Measurements from ENCODE around the gene C9orf153. TPM values are rescaled to one million over a fixed set of nuclear protein-coding genes. Genes with fewer than 3 reads are reported as not detected.

The C9orf153 gene
- total RNA-seq, 1 donor: 0.81 TPM

GRCh38 chr9:86272221-86272620 is 12.8 kb upstream of the C9orf153 start:
- DNase-seq (ENCODE audit: low read depth in 2 of 3, low spot score in 2 of 3): no peak

GRCh38 chr9:86263876-86264275 is 4.4 kb upstream of the C9orf153 start:
- DNase-seq (ENCODE audit: low read depth in 2 of 3, low spot score in 2 of 3): no peak

- DNase-seq (ENCODE audit: low read depth in 2 of 3, low spot score in 2 of 3): no peak
Observed at GRCh38 chr9:86262492-86262891, 3.0 kb upstream of the C9orf153 start.

DNA sequence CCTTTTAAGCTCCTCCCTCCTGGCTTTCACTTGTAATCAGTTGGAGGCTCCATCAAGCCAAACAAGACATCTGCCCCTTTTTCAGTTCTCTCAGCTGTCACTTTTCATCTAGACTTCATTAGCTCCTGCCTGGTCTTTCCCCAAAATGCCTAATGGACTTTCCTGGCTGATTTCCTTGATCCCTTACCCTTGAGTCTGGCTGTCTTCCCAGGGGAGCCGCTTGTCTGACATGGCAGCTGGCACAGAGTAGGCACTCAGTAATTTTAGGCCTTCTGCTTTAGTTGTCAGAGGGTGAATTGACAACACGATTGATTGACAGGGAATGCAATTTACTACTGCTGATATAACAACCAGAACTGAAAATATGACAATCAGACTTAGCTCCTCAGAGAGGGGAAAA is 2.1 kb downstream of the C9orf153 start:
- DNase-seq (ENCODE audit: low read depth in 2 of 3, low spot score in 2 of 3): no peak

- DNase-seq (ENCODE audit: low read depth in 2 of 3, low spot score in 2 of 3): no peak
Observed at GRCh38 chr9:86256653-86257052, 2.8 kb downstream of the C9orf153 start.

GRCh38 chr9:86253577-86253976 is 5.9 kb downstream of the C9orf153 start:
- no peak for DNase-seq (ENCODE audit: low read depth in 2 of 3, low spot score in 2 of 3)

DNA sequence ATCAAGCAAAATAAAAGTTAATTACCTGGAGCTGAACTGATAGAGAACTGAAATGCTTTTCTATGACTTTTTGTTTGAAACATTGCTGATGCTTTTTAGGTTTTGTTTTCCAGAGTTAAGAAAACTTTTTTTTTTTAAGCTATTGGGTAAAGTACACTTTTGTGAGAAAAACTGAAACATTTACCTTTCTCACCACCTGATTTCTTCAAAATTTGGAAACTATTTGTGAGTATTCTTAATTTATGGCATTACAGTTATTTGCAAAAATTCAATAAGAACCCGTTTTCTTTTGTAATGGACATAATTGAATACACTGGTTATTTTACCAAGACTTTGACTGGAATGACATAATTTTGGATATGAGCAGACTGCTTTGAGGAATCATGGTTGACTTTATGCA is 6.6 kb downstream of the C9orf153 start:
- DNase-seq (ENCODE audit: low read depth in 2 of 3, low spot score in 2 of 3): peak in 1 of 3 donors; percentile 6

DNA sequence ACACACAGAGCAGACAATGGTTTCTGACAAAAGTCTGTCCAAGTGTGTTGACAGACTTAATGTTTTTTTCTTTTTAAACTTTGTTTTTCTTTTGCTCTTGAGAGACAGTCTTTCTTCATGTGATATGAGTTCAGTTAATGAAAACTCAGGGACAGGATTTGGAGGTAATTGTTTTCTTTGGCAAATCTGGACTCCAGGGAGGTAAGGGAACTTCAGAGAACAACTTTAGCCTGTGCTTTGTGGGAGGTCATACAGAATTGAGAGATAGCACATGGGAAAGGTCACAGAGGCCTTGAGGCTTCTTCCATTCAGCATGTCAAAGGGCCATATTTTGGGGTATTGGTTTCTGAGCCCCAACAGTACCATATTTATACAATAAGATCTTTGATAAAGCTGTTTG is 9.3 kb downstream of the C9orf153 start:
- DNase-seq (ENCODE audit: low read depth in 2 of 3, low spot score in 2 of 3): no peak

- DNase-seq (ENCODE audit: low read depth in 2 of 3, low spot score in 2 of 3): no peak
Observed at GRCh38 chr9:86248746-86249145, 10.7 kb downstream of the C9orf153 start.

- DNase-seq (ENCODE audit: low read depth in 2 of 3, low spot score in 2 of 3): no peak
Observed at GRCh38 chr9:86246752-86247161, 12.7 kb downstream of the C9orf153 start.

- no peak for DNase-seq (ENCODE audit: low read depth in 2 of 3, low spot score in 2 of 3)
Observed at GRCh38 chr9:86242071-86242470, 17.4 kb downstream of the C9orf153 start.

GRCh38 chr9:86241216-86241615 is 18.2 kb downstream of the C9orf153 start:
- no peak for DNase-seq (ENCODE audit: low read depth in 2 of 3, low spot score in 2 of 3)

GRCh38 chr9:86238861-86239770 is 20.3 kb downstream of the C9orf153 start:
- DNase-seq (ENCODE audit: low read depth in 2 of 3, low spot score in 2 of 3): peak in 1 of 3 donors; percentile 19

- no peak for DNase-seq (ENCODE audit: low read depth in 2 of 3, low spot score in 2 of 3)
Observed at GRCh38 chr9:86230858-86231257, 28.6 kb downstream of the C9orf153 start.

DNA sequence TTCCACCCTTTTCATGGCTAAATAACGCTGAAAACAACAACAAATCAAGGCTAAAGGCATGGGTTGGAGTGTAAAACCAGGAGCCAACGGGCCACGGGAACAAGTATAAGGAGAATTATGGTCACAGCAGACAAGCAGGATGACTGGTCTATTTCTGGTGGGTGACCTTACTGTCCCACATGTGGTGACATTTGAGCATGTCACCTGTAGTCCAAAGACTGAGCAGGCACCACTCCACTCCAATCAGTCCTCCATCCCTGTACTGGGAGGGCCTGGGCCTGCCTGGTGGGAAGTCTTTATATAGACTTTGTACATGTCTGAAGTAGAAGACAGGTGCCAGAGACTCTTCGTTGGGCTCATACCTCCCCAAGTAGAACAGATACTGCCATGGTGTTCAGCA is 36.8 kb downstream of the C9orf153 start:
- DNase-seq (ENCODE audit: low read depth in 2 of 3, low spot score in 2 of 3): no peak

DNA sequence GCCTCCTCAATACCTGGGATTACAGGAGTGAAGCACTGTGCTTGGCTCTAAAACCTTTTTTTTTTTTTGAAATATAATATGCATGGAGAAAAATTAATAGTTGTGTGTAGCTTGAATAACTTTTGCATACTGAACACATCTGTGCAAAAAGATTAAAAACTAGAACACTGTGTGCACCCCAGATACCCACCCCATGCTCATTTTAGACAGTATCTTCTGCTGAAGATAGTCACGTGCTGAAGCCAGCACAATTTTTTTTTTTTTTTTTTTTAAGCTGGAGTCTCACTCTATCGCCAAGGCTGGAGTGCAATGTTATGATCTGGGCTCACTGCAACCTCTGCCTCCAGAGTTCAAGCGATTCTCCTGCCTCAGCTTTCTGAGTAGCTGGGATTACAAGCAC is 39.9 kb downstream of the C9orf153 start:
- DNase-seq (ENCODE audit: low read depth in 2 of 3, low spot score in 2 of 3): no peak

- DNase-seq (ENCODE audit: low read depth in 2 of 3, low spot score in 2 of 3): no peak
Observed at GRCh38 chr9:86217076-86217755, 42.2 kb downstream of the C9orf153 start.

DNA sequence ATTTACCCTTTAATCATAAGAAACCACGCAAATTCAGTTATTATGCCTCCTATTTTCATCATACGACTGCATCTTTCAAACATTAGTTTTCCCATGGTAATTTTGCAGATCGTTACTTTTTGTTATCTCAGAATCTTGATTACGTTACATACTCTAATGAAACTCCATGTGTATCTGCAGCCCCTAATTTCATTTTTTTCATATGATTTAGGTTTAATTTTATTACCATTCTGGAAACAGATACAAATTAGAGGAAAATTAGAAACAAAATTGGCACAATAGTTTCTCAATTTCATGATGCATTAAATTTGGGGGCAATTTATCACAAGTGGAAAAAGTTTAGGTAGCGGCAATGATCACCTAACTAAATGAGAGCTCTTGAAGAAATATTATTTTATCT is 52.3 kb downstream of the C9orf153 start:
- no peak for DNase-seq (ENCODE audit: low read depth in 2 of 3, low spot score in 2 of 3)

DNA sequence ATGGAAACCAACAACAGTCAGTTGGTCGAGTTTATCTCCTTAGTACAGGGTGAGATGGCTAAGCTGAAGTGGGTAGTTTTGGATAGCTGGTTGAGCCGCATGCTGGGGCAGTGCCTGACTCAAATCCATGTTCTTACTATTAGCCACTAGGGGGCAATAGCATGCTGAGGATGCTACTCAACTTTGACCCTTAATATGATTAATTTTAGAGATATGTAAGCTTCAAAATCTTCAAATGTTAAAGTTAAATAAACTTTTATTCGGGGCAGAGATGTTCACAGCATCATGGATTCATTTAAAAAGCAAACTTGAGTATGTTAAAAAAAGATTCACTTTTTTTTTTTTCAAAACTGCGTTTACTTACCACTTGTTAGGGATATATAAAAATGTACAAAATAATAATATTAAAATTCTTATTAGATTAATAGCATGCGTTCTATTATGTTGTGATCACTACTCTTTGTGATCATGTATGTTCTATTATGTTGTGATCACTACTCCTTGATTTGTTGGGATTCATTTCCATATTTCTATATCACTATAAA is 57.0 kb downstream of the C9orf153 start:
- DNase-seq (ENCODE audit: low read depth in 2 of 3, low spot score in 2 of 3): peak in 2 of 3 donors; percentile 25 to 53

GRCh38 chr9:86201474-86202337 is 57.8 kb downstream of the C9orf153 start:
- DNase-seq (ENCODE audit: low read depth in 2 of 3, low spot score in 2 of 3): no peak
